HEK293 (cell line): ENCODE results near the gene ARMCX2.

Experiments
- CTCF ChIP-seq: fragments of 450-650 bp; formaldehyde crosslinking; IDR thresholded peaks from 2 replicates; pipeline ENCODE4 v1.5.1; 2016; ENCODE audit warnings: missing biosample characterization, missing genetic modification characterization
- KLF9 ChIP-seq: fragments of 450-650 bp; formaldehyde crosslinking; IDR thresholded peaks from 2 replicates; pipeline ENCODE4 v1.5.1; 2016; ENCODE audit warnings: missing biosample characterization, missing genetic modification characterization, low read depth
- SP2 ChIP-seq: fragments of 450-650 bp; formaldehyde crosslinking; IDR thresholded peaks from 2 replicates; pipeline ENCODE4 v1.5.1; 2016; ENCODE audit warnings: missing biosample characterization, missing genetic modification characterization
- SP7 ChIP-seq: fragments of 450-650 bp; formaldehyde crosslinking; IDR thresholded peaks from 2 replicates; pipeline ENCODE4 v1.5.1; 2016; ENCODE audit warnings: missing biosample characterization, missing genetic modification characterization
- ZBTB21 ChIP-seq: fragments of 450-650 bp; formaldehyde crosslinking; IDR thresholded peaks from 2 replicates; pipeline ENCODE4 v1.5.1; 2017; ENCODE audit warnings: missing biosample characterization, missing genetic modification characterization
- ZNF24 ChIP-seq: fragments of 450-650 bp; formaldehyde crosslinking; IDR thresholded peaks from 2 replicates; pipeline ENCODE4 v1.5.1; 2016; ENCODE audit warnings: missing biosample characterization, missing genetic modification characterization
- ZNF501 ChIP-seq: fragments of 450-650 bp; formaldehyde crosslinking; IDR thresholded peaks from 2 replicates; pipeline ENCODE4 v1.5.1; 2016; ENCODE audit warnings: missing biosample characterization, missing genetic modification characterization
- ZNF530 ChIP-seq: fragments of 450-650 bp; formaldehyde crosslinking; IDR thresholded peaks from 2 replicates; pipeline ENCODE4 v1.5.1; 2016; ENCODE audit warnings: low read depth, missing biosample characterization, missing genetic modification characterization
- ZNF776 ChIP-seq: fragments of 450-650 bp; formaldehyde crosslinking; IDR thresholded peaks from 2 replicates; pipeline ENCODE4 v1.5.0; 2017; ENCODE audit warnings: missing biosample characterization, missing genetic modification characterization, borderline replicate concordance

DNA sequence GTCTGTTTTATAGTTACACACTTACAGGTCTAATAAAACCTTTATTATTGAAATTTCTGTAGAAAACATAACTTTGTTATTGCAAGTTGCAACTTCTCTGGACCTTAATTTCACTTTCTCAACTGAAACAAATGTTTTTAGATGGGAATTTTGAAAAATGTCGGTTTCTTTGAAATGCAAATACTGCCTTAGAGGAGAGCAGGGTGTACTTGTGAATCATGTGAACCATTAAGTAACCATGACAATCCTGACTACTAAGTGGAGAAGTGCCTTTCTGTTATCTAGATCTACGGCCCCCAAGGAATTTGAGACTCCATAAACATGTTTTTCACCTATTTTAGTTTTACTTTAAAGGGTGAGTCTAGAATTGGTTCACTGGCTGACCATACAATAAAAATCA, 8.5 kb upstream of the ARMCX2 start:
- TF ChIP-seq ZNF776 (tag by site-specific recombination) (no peak), ZNF501 (tag by site-specific recombination) (no peak), KLF9 (tag by site-specific recombination) (no peak), ZBTB21 (tag by site-specific recombination) (no peak), ZNF24 (tag by site-specific recombination) (no peak), SP2 (tag by site-specific recombination) (no peak), CTCF (tag by site-specific recombination) (no peak), ZNF530 (tag by site-specific recombination) (no peak), SP7 (tag by site-specific recombination) (no peak)
